ENCODE measurements around the gene GPR137. TPM values are rescaled to one million over a fixed set of nuclear protein-coding genes. Genes with fewer than 3 reads are reported as not detected.

GPR137 gene
- total RNA-seq, 2 experiments from 2014 or later = 28.7 to 31.6 TPM

DNA sequence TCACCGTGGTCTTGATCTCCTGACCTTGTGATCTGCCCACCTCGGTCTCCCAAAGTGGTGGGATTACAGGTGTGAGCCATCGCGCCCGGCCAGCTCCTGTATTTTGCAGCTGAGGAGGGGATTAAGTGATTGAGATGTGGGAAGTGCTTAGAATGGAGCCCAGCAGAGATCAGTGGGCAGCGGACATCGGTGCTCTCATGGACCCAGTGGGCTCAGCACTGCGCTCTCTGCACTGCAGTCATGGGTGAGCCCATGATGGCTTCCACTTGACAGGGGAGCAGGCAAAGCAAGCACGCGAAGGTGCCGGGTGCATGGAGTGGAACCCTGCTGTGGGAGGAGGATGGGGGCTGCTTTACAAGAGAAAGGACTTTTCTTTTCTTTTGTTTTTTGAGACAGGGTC lies 45.2 kb downstream of the GPR137 start:
- Mint-ChIP-seq H3K4me3 (no peak overlapping the region), H3K36me3 (peaks cover 2% of the 10 kb centered on the region), H3K27ac (no peak overlapping the region), H3K4me1 (ENCODE audit: low read depth) (peaks cover 16% of the 10 kb centered on the region), H3K9me3 (no peaks in the 10 kb centered on the region), H3K27me3 (no peaks in the 10 kb centered on the region)
- intact Hi-C loops (cut with micrococcal nuclease) = loop anchor here (1.0 kb wide), 1 partner anchor 14 kb away; the partner anchor contains the start of gene TRMT112
- DNase-seq = no peak
- ChIA-PET CTCF (interaction anchor here (0.7 to 6.0 kb wide), 11 partner anchors 10 to 126 kb away, joined by 3 to 97 read pairs (median 4); partner anchors contain the start of genes CCDC88B, ESRRA, PRDX5 and RPS6KA4), POLR2A (interaction anchor here (1.2 to 2.6 kb wide), 4 partner anchors 9 to 26 kb away, joined by 3 to 20 read pairs (median 5); partner anchors contain the start of genes PRDX5 and TRMT112)

- POLR2A ChIA-PET = interaction anchor here (0.9 to 2.6 kb wide), 5 partner anchors 9 to 91 kb away, joined by 3 to 20 read pairs (median 4); partner anchors contain the start of genes FKBP2, PRDX5 and TRMT112
- DNase-seq = peak; percentile 90
- Mint-ChIP-seq H3K9me3 (no peaks in the 10 kb centered on the region), H3K27ac (peak overlapping the region; percentile 47), H3K27me3 (no peaks in the 10 kb centered on the region), H3K4me3 (no peak overlapping the region), H3K4me1 (ENCODE audit: low read depth) (peaks cover 18% of the 10 kb centered on the region), H3K36me3 (peaks cover 2% of the 10 kb centered on the region)
- CTCF ChIA-PET = interaction anchor here (0.6 to 6.0 kb wide), 23 partner anchors 8 to 332 kb away, joined by 3 to 97 read pairs (median 4); partner anchors contain the start of genes CCDC88B, ESRRA, FERMT3 and PPP1R14B
- intact Hi-C loops (cut with micrococcal nuclease) = loop anchor here (1.0 kb wide), 1 partner anchor 14 kb away; the partner anchor contains the start of gene TRMT112
These were observed 46.1 kb downstream of the GPR137 start for GRCh38 chr11:64331569-64332371.

DNA sequence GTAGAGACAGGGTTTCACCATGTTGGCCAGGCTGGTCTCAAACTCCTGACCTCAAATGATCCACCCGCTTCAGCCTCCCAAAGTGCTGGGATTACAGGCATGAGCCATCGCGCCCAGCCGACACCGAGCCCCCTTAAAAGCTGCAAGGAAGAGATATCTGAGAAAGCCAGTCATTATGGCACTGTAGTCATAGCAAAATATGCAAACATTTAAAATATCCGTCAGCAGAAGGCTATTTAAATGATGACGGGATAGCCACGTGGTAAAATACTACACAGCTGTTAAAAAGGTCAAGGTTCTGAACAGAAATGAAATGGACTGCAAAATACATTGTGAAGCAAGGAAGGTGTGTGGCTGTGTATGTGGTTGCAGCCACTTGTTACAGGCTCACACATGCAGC lies 47.9 kb downstream of the GPR137 start:
- intact Hi-C loops (cut with micrococcal nuclease) = no loop called here
- DNase-seq = no peak
- peaks cover 13% of the 10 kb centered on the region for H3K36me3 Mint-ChIP-seq

GRCh38 chr11:64334764-64335735 lies 49.4 kb downstream of the GPR137 start:
- H3K4me3 Mint-ChIP-seq = no peak overlapping the region
- peak overlapping the region; percentile 47 for H3K27ac Mint-ChIP-seq
- H3K4me1 Mint-ChIP-seq (ENCODE audit: low read depth) = peaks cover 37% of the 10 kb centered on the region
- DNase-seq = peak; percentile 70
- CTCF ChIA-PET = interaction anchor here (0.8 to 6.0 kb wide), 4 partner anchors 17 to 693 kb away, joined by 3 to 97 read pairs (median 4); partner anchors contain the start of genes PRDX5 and TRMT112
- H3K27me3 Mint-ChIP-seq = no peaks in the 10 kb centered on the region
- intact Hi-C loops (cut with micrococcal nuclease) = no loop called here
- peaks cover 16% of the 10 kb centered on the region for H3K36me3 Mint-ChIP-seq
- POLR2A ChIA-PET = interaction anchor here (1.0 kb wide), 1 partner anchor 18 kb away, joined by 9 read pairs; the partner anchor contains the start of genes PRDX5 and TRMT112
- no peaks in the 10 kb centered on the region for H3K9me3 Mint-ChIP-seq

More for the DNA sequence above, 47.9 kb downstream of the GPR137 start:
- no peaks in the 10 kb centered on the region for H3K27me3 Mint-ChIP-seq
- no peak overlapping the region for H3K4me3 Mint-ChIP-seq
- H3K27ac Mint-ChIP-seq = no peak overlapping the region
- ChIA-PET CTCF (interaction anchor here (1.5 to 6.0 kb wide), 3 partner anchors 8 to 19 kb away, joined by 3 to 97 read pairs (median 34); partner anchors contain the start of genes CCDC88B, PRDX5 and TRMT112), POLR2A (no interaction called here)
- H3K4me1 Mint-ChIP-seq (ENCODE audit: low read depth) = peaks cover 26% of the 10 kb centered on the region
- H3K9me3 Mint-ChIP-seq = no peaks in the 10 kb centered on the region

GRCh38 chr11:64337538-64338249 lies 52.0 kb downstream of the GPR137 start:
- H3K27ac Mint-ChIP-seq = peak overlapping the region; percentile 38
- POLR2A ChIA-PET = no interaction called here
- no peaks in the 10 kb centered on the region for H3K9me3 Mint-ChIP-seq
- peaks cover 23% of the 10 kb centered on the region for H3K36me3 Mint-ChIP-seq
- intact Hi-C loops (cut with micrococcal nuclease) = no loop called here
- CTCF ChIA-PET = interaction anchor here (0.7 to 1.8 kb wide), 2 partner anchors 20 to 338 kb away, joined by 4 to 8 read pairs; partner anchors contain the start of genes PRDX5 and TRMT112
- DNase-seq = no peak
- peaks cover 45% of the 10 kb centered on the region for H3K4me1 Mint-ChIP-seq (ENCODE audit: low read depth)
- H3K27me3 Mint-ChIP-seq = no peaks in the 10 kb centered on the region
- H3K4me3 Mint-ChIP-seq = no peak overlapping the region

- ChIA-PET CTCF (interaction anchor here (0.6 to 1.8 kb wide), 4 partner anchors 12 to 339 kb away, joined by 3 to 8 read pairs (median 4); partner anchors contain the start of genes PRDX5 and TRMT112), POLR2A (interaction anchor here (1.7 kb wide), 1 partner anchor 21 kb away, joined by 15 read pairs; the partner anchor contains the start of genes PRDX5 and TRMT112)
- no peaks in the 10 kb centered on the region for H3K9me3 Mint-ChIP-seq
- peaks cover 47% of the 10 kb centered on the region for H3K4me1 Mint-ChIP-seq (ENCODE audit: low read depth)
- H3K4me3 Mint-ChIP-seq = peak overlapping the region; percentile 91
- peak overlapping the region; percentile 95 for H3K27ac Mint-ChIP-seq
- intact Hi-C loops (cut with micrococcal nuclease) = no loop called here
- peaks cover 23% of the 10 kb centered on the region for H3K36me3 Mint-ChIP-seq
- H3K27me3 Mint-ChIP-seq = no peaks in the 10 kb centered on the region
- no peak for DNase-seq
These were observed 53.1 kb downstream of the GPR137 start for GRCh38 chr11:64338716-64339115.

Other genes starting within 250 kb of the GPR137 start
- under 1 TPM; 0.36 to 0.50 TPM for gene FLRT1, start 249.9 kb upstream of the GPR137 start, total RNA-seq
- gene MACROD1, start 119.7 kb upstream of the GPR137 start, total RNA-seq = 10 to 100 TPM; 24.5 to 31.0 TPM
- gene STIP1, start 99.7 kb upstream of the GPR137 start, total RNA-seq = 100 to 1,000 TPM; 402 to 413 TPM
- gene FERMT3, start 79.1 kb upstream of the GPR137 start, total RNA-seq = 100 to 1,000 TPM; 195 to 203 TPM
- gene TRPT1, start 59.7 kb upstream of the GPR137 start, total RNA-seq = 10 to 100 TPM; 30.4 to 35.6 TPM
- 10 to 100 TPM; 69.8 to 79.8 TPM for gene NUDT22, start 59.6 kb upstream of the GPR137 start, total RNA-seq
- gene DNAJC4, start 55.3 kb upstream of the GPR137 start, total RNA-seq = 10 to 100 TPM; 22.5 to 26.2 TPM
- 10 to 100 TPM; 78.9 to 82.1 TPM for gene VEGFB, start 51.3 kb upstream of the GPR137 start, total RNA-seq
- 10 to 100 TPM; 28.7 to 34.9 TPM for gene FKBP2, start 44.8 kb upstream of the GPR137 start, total RNA-seq
- 100 to 1,000 TPM; 238 to 242 TPM for gene PPP1R14B, start 38.9 kb upstream of the GPR137 start, total RNA-seq
- 10 to 100 TPM; 10.4 to 12.3 TPM for gene PLCB3, start 34.3 kb upstream of the GPR137 start, total RNA-seq
- 10 to 100 TPM; 23.7 to 24.2 TPM for gene BAD, start 1.2 kb upstream of the GPR137 start, total RNA-seq
- under 1 TPM in 1 of 2 experiments, not detected in 1; 0.34 TPM for gene KCNK4, start 5.5 kb downstream of the GPR137 start, total RNA-seq
- not detected for gene CATSPERZ, start 14.5 kb downstream of the GPR137 start, total RNA-seq
- gene ESRRA, start 19.7 kb downstream of the GPR137 start, total RNA-seq = 10 to 100 TPM; 32.8 to 35.6 TPM
- 100 to 1,000 TPM; 255 to 258 TPM for gene TRMT112, start 31.7 kb downstream of the GPR137 start, total RNA-seq
- gene PRDX5, start 32.3 kb downstream of the GPR137 start, total RNA-seq = 100 to 1,000 TPM; 156 to 164 TPM
- gene CCDC88B, start 54.4 kb downstream of the GPR137 start, total RNA-seq = 10 to 100 TPM; 69.5 to 74.5 TPM
- 10 to 100 TPM; 31.4 to 34.3 TPM for gene RPS6KA4, start 73.3 kb downstream of the GPR137 start, total RNA-seq

Measured in activated CD4-positive, alpha-beta memory T cell treated with anti-CD3 and anti-CD28 coated beads for 36 hours (primary cell).